HTR-8/SVneo (cell line): ENCODE results near the gene NUMB.

ENCODE experiments used
- DNase-seq: peaks from one replicate; pipeline ENCODE4 v3.0.0; 2011; ENCODE audit warnings: low spot score, mixed read lengths; ENCODE audit not compliant: insufficient read length
- FAIRE-seq: peaks from 2 replicates; lab custom pipeline; 2011; peaks lifted over from hg19 to GRCh38; lab: Jason Lieb, UNC

NUMB gene

DNA sequence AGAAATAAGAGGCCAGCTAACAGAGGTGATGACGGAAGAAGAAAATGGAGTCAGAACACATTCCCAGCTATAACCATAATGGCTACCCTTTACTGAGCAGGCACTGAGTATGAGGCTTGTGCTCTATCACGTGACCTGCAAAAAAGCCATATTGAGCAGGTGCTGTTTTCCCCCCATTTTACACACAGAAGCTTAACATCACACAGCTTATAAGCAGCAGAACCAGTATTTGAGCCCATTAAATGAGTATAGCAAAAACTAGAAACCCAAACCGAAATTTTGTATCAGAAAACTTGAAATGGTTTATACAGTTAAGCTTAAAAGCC, 192.7 kb downstream of the NUMB start:
- FAIRE-seq (no peak), DNase-seq (no peak)

DNA sequence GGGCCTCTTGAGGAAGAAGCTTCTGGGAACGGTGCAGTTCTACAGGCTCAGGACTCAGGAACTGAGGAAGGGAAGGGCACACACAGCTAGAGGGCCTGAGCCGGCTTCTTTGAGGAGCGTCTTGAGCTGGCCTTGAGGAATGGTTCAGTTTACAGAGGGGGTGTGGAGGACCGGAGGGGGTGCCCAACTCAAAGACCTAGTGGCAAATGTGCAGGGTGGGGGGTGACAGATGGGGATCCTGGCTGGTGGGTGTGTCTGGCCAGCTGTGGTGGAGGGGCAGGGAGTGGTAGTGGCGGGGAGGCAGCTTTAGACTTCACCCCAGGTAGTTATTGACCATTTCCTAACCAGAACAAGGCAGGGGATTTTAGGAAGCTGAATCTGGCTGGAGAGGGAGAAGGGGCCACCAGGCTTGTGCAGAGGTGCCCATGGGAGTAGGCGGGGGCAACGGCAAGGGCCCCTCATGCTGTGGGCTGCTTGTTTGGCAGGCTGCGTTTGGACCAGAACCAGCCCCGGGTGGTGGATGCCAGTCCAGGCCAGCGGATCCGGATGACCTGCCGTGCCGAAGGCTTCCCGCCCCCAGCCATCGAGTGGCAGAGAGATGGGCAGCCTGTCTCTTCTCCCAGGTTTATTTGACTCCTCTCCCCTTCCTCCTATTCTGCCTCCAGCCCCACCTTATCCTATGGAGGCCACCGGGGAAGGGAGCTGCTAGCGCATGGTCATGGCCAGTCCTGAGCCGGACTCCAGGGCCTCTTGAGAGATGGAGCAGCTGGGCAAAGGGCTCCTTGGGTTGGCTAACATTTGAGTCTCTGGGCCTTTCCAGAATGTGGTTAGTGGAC, 193.2 kb downstream of the NUMB start:
- DNase-seq (no peak), FAIRE-seq (peak; percentile 67)

DNA sequence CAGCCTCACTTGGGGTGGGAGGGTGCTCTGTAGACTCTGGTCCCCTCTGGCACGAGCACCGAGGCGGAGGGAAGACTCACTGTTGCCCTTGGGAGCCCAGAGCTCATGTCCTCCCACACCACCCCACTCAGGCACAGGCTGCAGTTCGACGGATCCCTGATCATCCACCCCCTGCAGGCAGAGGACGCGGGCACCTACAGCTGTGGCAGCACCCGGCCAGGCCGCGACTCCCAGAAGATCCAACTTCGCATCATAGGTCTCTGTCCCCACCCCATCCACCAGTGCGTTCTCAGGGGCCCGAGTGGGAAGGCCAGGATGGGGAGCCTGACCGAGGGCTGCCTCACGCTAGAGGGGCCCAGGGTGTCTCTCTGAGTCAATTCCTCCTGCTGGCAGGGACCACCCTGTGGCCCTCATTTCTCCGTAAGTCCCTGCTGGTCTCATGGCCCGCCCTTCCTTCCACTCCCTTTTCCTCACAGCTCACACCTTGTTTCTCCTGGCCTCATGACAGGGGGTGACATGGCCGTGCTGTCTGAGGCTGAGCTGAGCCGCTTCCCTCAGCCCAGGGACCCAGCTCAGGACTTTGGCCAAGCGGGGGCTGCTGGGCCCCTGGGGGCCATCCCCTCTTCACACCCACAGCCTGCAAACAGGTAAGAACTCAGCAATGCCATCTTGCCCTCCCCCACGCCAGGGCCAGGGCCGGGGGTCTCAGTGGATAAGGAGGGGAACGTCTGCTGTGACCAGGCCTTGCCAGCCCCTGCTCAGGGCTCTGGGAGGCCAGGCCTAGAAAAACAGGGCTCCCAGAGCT, 194.1 kb downstream of the NUMB start:
- DNase-seq, result no peak
- peak; percentile 69 for FAIRE-seq

DNA sequence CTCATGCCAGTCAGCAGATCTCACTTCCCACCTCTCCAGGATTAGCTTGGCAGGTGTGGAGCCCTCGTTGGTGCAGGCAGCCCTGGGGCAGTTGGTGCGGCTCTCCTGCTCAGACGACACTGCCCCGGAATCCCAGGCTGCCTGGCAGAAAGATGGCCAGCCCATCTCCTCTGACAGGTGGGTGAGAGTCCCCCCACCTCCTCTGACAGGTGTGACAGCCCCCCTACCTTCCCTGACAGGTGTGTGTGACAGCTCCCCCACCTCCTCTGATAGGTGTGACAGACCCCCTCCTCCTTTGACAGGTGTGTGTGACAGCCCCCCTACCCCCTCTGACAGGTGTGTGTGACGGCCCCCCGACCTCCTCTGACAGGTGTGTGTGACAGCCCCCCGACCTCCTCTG, 194.7 kb downstream of the NUMB start:
- FAIRE-seq, result no peak

DNA sequence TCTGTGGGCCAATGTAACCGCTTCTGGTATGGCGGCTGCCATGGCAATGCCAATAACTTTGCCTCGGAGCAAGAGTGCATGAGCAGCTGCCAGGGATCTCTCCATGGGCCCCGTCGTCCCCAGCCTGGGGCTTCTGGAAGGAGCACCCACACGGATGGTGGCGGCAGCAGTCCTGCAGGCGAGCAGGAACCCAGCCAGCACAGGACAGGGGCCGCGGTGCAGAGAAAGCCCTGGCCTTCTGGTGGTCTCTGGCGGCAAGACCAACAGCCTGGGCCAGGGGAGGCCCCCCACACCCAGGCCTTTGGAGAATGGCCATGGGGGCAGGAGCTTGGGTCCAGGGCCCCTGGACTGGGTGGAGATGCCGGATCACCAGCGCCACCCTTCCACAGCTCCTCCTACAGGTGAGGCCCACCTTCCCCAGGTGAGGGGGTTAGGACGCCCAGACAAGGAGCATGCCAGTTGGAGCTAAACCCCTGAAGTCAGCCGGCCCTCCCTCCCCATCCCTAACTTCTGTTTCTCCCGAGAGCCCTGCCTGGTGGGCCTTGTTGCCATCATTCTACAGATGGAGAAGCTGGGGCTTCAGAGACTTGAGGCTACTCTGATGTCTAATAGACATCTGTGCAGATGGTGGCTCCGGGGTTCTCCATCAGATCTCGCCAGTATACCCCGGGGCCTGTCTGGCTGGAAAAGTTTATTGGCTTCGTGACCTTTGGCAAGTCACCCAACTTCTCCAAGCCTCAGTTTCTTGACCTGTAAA, 195.7 kb downstream of the NUMB start:
- FAIRE-seq (no peak), DNase-seq (no peak)

More for the DNA sequence above, 194.7 kb downstream of the NUMB start:
- DNase-seq, result no peak

DNA sequence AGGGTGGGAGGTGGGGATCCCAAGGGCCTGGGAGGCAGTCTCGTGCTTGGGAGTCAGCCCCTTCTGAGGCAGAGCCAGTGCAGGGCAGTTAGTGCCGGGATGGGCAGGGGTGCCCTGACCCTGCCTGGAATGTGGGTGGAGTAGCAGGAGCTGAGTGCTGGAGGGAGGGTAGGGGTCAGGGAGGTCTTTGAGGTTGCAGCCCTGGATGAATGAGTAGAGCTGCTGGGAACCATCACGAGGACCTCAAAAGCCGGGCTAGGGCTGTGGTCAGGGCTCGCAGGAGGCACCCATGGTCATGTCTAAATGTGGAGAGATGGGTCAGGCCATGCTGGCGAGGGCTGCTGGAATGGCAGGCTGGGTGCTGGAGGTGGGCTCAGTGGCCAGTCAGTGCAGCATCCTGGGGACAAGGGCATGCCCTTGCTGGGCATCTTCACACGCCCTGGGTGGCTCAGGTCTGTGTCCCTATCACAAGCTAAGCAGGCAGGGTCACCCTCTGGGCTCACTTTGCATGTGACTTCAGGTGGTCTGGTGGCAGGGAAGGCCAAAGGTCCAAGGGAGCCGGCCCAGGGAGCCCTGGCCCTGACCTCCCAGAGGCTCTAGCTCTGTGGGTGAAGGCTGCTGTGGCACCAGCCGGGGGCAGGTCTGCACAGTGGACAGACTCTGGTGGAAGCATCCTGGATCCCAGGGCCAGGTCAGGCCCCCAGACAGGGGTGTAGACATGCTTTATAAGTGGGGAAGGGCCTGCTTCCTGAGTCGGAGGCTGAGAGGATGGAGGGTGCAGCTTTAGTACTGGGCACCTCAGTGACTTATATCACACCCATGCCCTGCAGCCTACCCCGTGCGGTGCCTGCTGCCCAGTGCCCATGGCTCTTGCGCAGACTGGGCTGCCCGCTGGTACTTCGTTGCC, 196.6 kb downstream of the NUMB start:
- DNase-seq, result no peak
- FAIRE-seq, result peak; percentile 91

DNA sequence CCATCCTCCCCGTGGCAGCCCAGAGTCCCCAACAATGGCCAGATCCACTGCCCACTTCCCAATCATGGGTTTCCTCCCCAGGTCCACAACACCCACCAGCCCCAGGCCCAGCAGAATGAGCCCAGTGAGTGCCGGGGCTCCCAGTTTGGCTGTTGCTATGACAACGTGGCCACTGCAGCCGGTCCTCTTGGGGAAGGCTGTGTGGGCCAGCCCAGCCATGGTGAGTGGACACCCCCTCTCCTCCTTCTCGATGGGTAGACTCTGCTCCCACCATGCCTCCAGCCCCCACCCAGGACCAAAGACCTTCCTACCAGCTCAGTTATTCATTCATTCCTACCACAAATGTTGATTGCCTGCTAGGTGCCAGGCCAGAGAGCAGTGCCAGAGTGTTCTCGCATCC, 197.3 kb downstream of the NUMB start:
- DNase-seq (no peak), FAIRE-seq (peak; percentile 85)

DNA sequence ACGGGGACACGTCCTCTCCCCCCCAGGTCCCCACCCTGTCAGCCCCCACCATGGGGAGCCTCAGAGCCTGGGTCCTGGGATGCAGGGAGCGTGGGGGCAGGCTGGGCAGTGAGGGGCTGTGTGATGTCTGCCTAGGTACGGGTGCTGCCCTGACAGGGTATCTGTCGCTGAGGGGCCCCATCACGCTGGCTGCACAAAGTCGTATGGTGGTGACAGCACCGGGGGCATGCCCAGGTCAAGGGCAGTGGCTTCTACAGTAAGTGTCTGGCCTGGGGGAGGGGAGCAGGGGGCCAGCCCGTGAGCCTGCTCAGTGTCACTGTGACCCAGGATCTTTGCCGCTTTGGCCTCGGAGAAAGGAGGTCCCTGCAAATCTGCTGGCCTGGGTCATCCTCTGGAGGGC, 197.8 kb downstream of the NUMB start:
- FAIRE-seq (no peak), DNase-seq (no peak)

DNA sequence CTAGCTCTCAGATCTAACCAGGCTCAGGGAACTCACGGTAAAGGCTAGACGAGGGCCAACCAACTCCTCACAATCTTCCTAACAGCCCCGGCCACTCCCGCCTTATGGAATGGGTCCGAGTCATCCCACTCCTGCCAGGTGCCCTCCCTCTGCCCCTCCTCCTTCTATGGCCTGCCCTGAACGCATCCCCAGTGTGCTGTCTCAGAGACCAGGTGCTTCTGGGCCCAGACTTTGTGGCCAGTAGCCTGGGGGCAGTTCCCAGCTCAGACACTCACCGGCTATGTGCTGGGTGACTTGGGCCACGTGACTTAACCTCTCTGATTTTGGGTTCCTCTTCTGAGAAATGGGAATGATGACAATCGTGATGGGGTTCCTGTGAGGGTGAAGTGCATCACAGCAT, 198.5 kb downstream of the NUMB start:
- no peak for FAIRE-seq
- DNase-seq, result no peak

DNA sequence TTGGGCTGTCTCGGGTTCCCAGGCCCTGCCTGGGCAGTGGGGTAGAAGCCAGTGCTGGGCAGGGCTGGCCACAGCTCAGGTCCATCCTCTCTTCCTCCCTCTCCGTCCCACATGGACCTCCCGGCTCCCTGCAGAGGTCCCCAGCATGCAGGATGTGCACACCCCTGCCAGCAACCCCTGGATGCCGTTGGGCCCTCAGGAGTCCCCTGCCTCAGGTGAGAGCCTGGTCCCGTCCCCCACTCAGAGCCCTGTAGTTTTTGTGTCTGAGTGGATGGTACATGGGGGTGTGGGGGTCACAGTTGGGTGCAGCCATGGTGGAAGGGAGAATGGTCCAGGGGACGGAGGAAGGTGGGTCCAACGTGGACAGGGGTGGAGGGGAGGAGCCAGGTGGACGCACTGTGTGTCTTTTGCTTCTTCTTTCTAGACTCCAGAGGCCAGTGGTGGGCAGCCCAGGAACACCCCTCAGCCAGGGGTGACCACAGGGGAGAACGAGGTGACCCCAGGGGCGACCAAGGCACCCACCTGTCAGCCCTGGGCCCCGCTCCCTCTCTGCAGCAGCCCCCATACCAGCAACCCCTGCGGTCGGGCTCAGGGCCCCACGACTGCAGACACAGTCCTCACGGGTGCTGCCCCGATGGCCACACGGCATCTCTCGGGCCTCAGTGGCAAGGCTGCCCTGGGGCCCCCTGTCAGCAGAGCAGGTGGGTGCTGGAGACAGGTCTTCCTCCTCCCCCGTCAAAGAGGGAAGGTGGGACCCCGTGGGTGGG, 199.3 kb downstream of the NUMB start:
- no peak for DNase-seq
- peak; percentile 72 for FAIRE-seq

DNA sequence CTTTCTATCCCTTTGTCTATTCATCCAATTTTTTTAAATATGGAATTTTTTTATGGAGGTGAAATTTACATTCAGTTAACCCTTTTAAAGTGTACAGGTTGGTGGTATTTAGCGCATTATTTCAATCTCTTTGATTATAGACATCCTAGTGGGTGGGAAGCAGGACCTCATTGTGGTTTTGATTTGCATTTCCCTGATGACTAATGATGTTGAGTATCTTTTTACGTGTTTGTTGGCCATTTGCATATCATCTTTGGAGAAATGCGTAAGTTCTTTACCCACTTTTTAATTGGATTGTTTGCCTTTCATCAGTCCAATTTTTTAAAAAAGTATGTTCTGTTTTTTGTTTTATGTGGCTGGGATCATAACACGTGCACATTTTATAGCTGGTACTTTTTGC, 200.3 kb downstream of the NUMB start:
- FAIRE-seq (no peak), DNase-seq (no peak)

DNA sequence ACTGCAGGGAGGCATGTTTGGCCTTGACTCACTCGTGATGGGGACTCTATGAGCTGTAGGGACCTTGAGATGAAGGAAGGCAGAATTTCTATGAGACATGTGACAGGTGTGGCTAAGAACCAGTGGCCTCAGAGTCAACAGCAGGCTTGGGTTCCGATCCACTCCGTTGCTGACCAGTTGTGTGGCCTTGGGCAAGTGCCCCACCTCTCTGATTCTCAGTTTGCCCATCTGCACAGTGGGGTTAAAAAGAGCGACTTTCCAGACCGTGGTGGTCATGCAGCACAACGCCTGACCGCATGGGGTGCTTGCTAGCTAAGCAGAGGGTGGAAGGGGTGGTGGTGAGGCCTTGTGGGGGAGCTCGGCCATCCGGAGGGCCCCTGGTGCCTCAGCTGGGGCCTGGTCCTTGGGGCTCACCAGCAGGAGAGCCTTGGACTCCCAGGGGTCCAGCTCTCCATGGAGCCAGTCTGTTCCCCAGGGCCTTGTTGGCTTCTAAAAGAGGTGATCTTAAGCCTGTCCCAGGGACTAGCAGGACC, 202.6 kb downstream of the NUMB start:
- DNase-seq (no peak), FAIRE-seq (peak; percentile 40)

DNA sequence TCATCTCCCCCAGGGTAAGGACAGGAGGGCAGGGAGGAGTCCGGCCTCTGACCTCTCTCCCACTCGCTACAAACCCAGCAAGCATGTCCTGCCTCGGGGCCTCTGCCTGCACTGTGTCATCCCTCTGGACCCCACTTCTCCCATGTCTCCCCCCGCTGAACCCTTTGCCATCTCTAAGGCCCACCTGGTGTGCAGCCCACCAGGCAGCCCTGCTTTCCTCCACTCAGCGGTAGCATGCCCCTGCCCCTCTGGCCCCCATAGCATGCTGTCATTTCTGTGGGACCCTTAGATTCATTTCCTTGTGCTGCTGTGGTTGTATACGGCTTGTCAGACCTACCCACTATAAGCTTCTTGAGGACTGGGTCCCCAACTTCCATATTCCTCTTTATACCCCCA, 203.3 kb downstream of the NUMB start:
- FAIRE-seq (no peak), DNase-seq (no peak)

DNA sequence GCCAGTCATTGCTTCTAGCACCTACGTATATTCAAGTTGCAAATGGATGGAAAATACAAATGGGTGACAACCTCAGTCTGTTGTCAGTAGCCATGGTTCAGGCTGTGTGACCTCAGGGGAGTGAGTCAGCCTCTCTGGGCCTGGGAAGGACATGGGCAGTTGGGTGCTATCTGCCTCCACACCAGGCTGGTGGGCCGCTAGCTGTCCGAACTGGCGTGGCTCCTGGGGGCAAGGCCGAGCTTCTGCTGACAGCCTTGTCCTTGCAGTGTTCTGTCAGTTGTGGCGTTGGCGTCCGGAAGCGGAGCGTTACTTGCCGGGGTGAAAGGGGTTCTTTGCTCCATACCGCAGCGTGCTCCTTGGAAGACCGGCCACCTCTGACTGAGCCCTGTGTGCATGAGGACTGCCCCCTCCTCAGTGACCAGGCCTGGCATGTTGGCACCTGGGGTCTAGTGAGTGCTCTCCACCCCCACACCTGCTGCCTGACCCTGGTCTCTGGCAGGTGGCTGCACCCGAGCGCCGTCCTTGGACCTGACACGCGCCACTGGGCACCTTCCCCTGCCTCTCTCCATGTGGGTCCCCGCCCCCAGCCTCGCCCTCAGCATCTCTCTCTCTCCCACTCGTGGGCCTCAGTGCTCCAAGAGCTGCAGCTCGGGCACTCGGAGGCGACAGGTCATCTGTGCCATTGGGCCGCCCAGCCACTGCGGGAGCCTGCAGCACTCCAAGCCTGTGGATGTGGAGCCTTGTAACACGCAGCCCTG, 203.9 kb downstream of the NUMB start:
- DNase-seq (no peak), FAIRE-seq (peak; percentile 89)

DNA sequence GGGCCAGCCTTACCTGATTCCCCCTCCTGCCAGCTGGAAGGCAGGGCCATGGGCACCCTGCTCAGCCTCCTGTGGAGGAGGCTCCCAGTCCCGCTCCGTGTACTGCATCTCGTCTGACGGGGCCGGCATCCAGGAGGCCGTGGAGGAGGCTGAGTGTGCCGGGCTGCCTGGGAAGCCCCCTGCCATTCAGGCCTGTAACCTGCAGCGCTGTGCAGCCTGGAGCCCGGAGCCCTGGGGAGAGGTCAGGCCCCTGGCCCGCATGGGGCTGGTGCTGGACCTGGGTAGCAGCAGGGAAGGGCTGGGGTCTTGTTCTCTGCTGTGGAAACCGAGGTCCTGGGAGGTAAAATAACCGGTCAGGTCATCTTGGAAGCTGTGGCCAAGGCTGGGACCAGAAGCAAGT, 204.6 kb downstream of the NUMB start:
- FAIRE-seq (no peak), DNase-seq (no peak)

DNA sequence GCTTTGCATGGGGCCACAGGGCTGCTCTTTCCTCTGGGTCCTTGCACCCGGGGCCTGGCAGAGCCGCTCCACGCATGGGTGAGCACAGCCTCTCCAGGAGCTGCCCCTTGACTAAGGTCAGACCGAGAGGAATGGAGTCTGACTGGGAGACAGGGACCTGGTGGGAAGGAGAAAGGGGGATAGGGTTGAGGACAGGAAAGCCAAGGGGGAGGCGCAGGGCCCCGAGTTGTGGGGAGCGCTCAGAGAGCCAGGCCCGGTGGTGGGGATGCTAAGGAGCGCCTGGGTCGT, 205.1 kb downstream of the NUMB start:
- FAIRE-seq (peak; percentile 63), DNase-seq (no peak)

DNA sequence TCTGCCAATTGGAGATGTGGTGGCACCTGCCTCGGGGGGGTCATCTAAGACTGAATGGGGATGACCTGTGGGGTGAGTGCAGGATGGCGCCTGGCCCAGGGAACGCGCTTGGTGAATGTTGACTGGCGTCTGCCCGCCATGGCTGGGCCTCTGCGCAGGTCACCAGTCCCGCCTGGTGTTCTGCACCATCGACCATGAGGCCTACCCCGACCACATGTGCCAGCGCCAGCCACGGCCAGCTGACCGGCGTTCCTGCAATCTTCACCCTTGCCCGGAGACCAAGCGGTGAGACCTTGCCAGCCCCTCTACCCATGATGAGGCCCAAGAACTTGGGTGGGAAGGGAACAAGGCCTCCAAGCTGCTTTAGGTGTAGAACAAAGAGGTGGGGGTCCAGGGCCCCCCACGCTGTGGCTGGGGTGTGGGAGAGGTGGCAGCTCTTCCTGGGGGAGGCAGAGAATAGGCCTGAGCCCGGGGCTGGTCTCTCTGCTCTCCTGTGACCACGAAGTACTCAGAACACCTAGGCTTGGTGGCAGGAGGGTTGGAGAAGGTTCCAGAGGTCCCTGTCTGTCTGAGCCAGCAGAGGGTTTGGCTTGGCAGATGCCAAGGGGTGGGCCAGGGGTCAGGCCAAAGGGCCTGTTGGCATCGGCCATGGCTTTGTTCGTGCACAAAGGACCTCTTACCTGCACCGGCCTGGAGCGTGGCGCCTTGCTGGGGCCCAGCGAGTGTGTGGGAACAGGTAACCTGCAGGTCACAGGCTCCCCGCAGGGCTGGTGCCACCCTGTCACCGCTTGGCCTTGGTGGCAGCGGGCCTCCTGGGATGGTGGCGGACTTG, 205.6 kb downstream of the NUMB start:
- no peak for DNase-seq
- FAIRE-seq, result peak; percentile 64
